Smooth muscle cell (in vitro differentiated cells): Measurements from ENCODE around the gene CTNND1. TPM values are rescaled to one million over a fixed set of nuclear protein-coding genes. Genes with fewer than 3 reads are reported as not detected.
A peak's percentile ranks its signal among the peaks of the same experiment; 100 is the strongest.

ENCODE experiments used
- DNase-seq: peaks from one replicate; lab custom pipeline; 2025; ENCODE audit not compliant: unreplicated experiment; lab: John Stamatoyannopoulos, UW
- H2AFZ ChIP-seq: fragments of 200-600 bp; sonication (generic); 2 replicates; pipeline ENCODE4 v1.6.0; 2016; ENCODE audit warnings: antibody characterized with exemption, low read depth, mild to moderate bottlenecking
- H3F3A ChIP-seq: fragments of 200-600 bp; sonication (generic); 2 replicates; pipeline ENCODE4 v1.6.0; 2017; ENCODE audit warnings: antibody characterized with exemption, low read depth
- H3K27ac ChIP-seq: fragments of 200-600 bp; sonication (generic); 2 replicates; pipeline ENCODE4 v1.5.1; 2016; ENCODE audit warnings: low read depth, mild to moderate bottlenecking
- H3K27me3 ChIP-seq: fragments of 200-600 bp; sonication (generic); 2 replicates; pipeline ENCODE4 v1.6.1; 2016; ENCODE audit warnings: low read depth, mild to moderate bottlenecking
- H3K36me3 ChIP-seq: fragments of 200-600 bp; sonication (generic); 2 replicates; pipeline ENCODE4 v1.5.1; 2016; ENCODE audit warnings: low read depth
- H3K4me1 ChIP-seq: fragments of 200-600 bp; sonication (generic); 2 replicates; pipeline ENCODE4 v1.5.1; 2016; ENCODE audit warnings: low read depth
- H3K4me2 ChIP-seq: fragments of 200-600 bp; sonication (generic); 2 replicates; pipeline ENCODE4 v1.6.0; 2016; ENCODE audit warnings: mild to moderate bottlenecking
- H3K4me3 ChIP-seq: fragments of 200-600 bp; sonication (generic); 2 replicates; pipeline ENCODE4 v1.5.1; 2016; ENCODE audit warnings: mild to moderate bottlenecking
- H3K79me2 ChIP-seq: fragments of 200-600 bp; sonication (generic); 2 replicates; pipeline ENCODE4 v1.6.0; 2016; ENCODE audit warnings: low read depth, mild to moderate bottlenecking
- H3K9ac ChIP-seq: fragments of 200-600 bp; sonication (generic); 2 replicates; pipeline ENCODE4 v1.6.0; 2016; ENCODE audit warnings: low read depth
- H3K9me3 ChIP-seq: fragments of 200-600 bp; sonication (generic); replicated peaks from 2 replicates; pipeline ENCODE4 v1.5.1; 2016; ENCODE audit warnings: low read depth
- H4K20me1 ChIP-seq: fragments of 200-600 bp; sonication (generic); 2 replicates; pipeline ENCODE4 v1.6.0; 2016; ENCODE audit warnings: low read depth
- WGBS: methylation state at CpG from one replicate; pipeline ENCODE4 v1.1.7; 2016; ENCODE audit warnings: low lambda C conversion rate; 5-methylcytosine and 5-hydroxymethylcytosine counted together
- polyA plus RNA-seq: library from polyadenylated mRNA; unstranded; fragments of >200 nt; fragmentation: Nextera tagmentation; extraction: Ambion mirVana; gene quantifications from 2 replicates; pipeline ENCODE4 v1.2.1, GENCODE V29; 2016
- small RNA-seq: library from RNA; depleted of rRNA; stranded (forward); fragments of <200 nt; gene quantifications from one replicate; pipeline ENCODE3, GENCODE V24; 2014
- total RNA-seq: library from RNA; depleted of rRNA; stranded (reverse); fragments of >200 nt; gene quantifications from 2 replicates; pipeline ENCODE4 v1.2.3, GENCODE V29; 2014
- TF ChIP-seq, protein P1 (sequence below): fragments of 200-600 bp; sonication (generic); IDR thresholded peaks from 2 replicates; pipeline ENCODE4 v1.5.1; 2017; ENCODE audit warnings: borderline replicate concordance, mild to moderate bottlenecking, antibody characterized with exemption; ENCODE audit not compliant: insufficient read depth, poor library complexity, severe bottlenecking

Gene CTNND1
- total and polyA plus RNA-seq, 2 experiments from 2014 or later, result 66.0 to 135 TPM

DNA sequence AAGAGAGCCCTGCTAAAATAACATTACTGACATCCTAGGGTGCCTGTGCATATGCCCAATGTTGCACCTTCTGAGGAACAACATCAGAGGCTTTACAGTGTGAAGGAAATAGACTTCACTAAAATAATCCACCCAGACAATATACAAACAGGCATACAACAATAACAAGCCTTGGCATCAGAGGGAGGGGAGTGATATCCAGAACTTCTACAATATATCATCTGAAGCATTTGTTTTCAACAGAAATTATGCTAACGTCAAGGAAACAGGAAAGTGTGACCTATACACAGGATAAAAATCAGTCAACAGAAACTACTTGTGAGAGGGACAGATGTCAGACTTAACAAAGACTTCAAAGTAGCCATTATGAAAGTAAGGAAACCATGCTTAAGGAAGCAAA lies 81.3 kb downstream of the CTNND1 start:
- Histone ChIP-seq H4K20me1 (no peaks in the 10 kb centered on the region), H3K27ac (no peak overlapping the region)

DNA sequence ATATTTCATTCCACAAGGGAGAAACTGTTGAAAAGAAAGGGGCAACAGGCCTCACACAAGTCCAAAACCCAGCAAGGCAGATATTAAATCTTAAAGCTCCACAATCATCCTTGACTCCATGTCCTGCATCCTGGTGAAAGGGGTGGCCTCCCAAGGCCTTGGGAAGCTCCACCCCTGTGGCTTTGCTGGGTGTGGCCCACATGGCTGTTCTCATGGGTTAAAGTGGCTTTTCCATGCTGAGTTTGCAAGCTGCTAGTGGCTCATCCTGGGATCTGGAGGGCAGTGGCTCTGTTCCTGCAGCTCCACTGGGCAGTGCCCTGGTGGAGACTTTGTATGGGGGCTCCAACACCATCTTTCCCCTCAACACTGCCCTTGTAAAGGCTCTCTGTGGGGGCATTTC lies 106.4 kb downstream of the CTNND1 start:
- DNase-seq, result no peak
- no peak overlapping the region for H2AFZ ChIP-seq
- TF ChIP-seq, protein P1, sequence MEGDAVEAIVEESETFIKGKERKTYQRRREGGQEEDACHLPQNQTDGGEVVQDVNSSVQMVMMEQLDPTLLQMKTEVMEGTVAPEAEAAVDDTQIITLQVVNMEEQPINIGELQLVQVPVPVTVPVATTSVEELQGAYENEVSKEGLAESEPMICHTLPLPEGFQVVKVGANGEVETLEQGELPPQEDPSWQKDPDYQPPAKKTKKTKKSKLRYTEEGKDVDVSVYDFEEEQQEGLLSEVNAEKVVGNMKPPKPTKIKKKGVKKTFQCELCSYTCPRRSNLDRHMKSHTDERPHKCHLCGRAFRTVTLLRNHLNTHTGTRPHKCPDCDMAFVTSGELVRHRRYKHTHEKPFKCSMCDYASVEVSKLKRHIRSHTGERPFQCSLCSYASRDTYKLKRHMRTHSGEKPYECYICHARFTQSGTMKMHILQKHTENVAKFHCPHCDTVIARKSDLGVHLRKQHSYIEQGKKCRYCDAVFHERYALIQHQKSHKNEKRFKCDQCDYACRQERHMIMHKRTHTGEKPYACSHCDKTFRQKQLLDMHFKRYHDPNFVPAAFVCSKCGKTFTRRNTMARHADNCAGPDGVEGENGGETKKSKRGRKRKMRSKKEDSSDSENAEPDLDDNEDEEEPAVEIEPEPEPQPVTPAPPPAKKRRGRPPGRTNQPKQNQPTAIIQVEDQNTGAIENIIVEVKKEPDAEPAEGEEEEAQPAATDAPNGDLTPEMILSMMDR, result no peak
- H3K4me3 ChIP-seq, result no peak overlapping the region
- H3K27ac ChIP-seq, result no peak overlapping the region
- H3F3A ChIP-seq, result no peaks in the 10 kb centered on the region
- no peaks in the 10 kb centered on the region for H3K4me1 ChIP-seq
- H3K79me2 ChIP-seq, result no peaks in the 10 kb centered on the region
- H3K27me3 ChIP-seq, result no peaks in the 10 kb centered on the region
- no peaks in the 10 kb centered on the region for H4K20me1 ChIP-seq
- no peaks in the 10 kb centered on the region for H3K36me3 ChIP-seq
- H3K4me2 ChIP-seq, result no peak overlapping the region
- no peak overlapping the region for H3K9ac ChIP-seq
- no peaks in the 10 kb centered on the region for H3K9me3 ChIP-seq

More for the DNA sequence above, 81.3 kb downstream of the CTNND1 start:
- Histone ChIP-seq H3K9me3 (no peaks in the 10 kb centered on the region), H3K79me2 (no peaks in the 10 kb centered on the region), H3K4me2 (no peak overlapping the region), H3K9ac (no peak overlapping the region), H3K36me3 (no peaks in the 10 kb centered on the region), H3K4me3 (no peak overlapping the region), H3K27me3 (no peaks in the 10 kb centered on the region), H3K4me1 (no peaks in the 10 kb centered on the region), H2AFZ (no peak overlapping the region), H3F3A (no peaks in the 10 kb centered on the region)
- no peak for DNase-seq
- TF ChIP-seq, protein P1, result no peak
- 79% methylated on average over 1 of the region's 1 CpG for WGBS

DNA sequence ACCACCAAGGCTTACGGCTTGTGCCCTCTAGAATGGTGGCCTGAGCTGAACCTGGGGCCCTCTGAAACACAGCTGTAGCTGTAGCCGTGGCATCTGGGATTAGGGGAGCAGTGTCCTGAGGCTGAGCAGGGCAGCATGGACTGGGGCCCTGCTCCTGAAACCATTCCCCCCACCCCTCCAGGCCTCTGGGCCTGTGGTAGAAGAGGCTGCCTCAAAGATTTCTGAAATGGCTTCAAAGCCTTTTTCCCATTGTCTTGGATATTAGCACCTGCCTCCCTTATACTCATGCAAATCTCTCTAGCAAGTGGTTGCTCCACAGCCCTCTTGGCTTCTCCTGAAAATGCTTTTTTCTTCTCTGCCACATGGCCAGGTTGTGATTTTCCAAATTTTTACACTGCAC lies 106.9 kb downstream of the CTNND1 start:
- no peak overlapping the region for H3K27ac ChIP-seq
- no peaks in the 10 kb centered on the region for H3K36me3 ChIP-seq
- no peak overlapping the region for H3K4me3 ChIP-seq
- TF ChIP-seq, protein P1, result no peak
- no peaks in the 10 kb centered on the region for H3F3A ChIP-seq
- 89% methylated on average over 2 of the region's 2 CpGs for WGBS
- H3K4me2 ChIP-seq, result no peak overlapping the region
- no peaks in the 10 kb centered on the region for H3K79me2 ChIP-seq
- no peaks in the 10 kb centered on the region for H4K20me1 ChIP-seq
- H3K27me3 ChIP-seq, result no peaks in the 10 kb centered on the region
- H3K9me3 ChIP-seq, result no peaks in the 10 kb centered on the region
- DNase-seq, result no peak
- no peaks in the 10 kb centered on the region for H3K4me1 ChIP-seq
- H2AFZ ChIP-seq, result no peak overlapping the region
- H3K9ac ChIP-seq, result no peak overlapping the region

Small RNAs within 50 kb of the gene (small RNA-seq; reads per million reads assigned to genes)
- 0.26 reads per million, percentile 2 among the genes with 10 or more reads in this experiment for gene AP001931.1
- not detected for gene TMX2-CTNND1

Other genes starting within 250 kb of the CTNND1 start
- 1.3 and 9.4 TPM in 2 replicates for gene SLC43A1, start 246.1 kb upstream of the CTNND1 start, total RNA-seq
- gene SLC43A1, start 246.1 kb upstream of the CTNND1 start, polyA plus RNA-seq, result 7.3 and 7.4 TPM in 2 replicates
- 31.1 and 34.2 TPM in 2 replicates for gene TIMM10, start 231.0 kb upstream of the CTNND1 start, total RNA-seq
- 108 and 110 TPM in 2 replicates for gene TIMM10, start 231.0 kb upstream of the CTNND1 start, polyA plus RNA-seq
- gene SMTNL1, start 224.2 kb upstream of the CTNND1 start, total RNA-seq, result not detected in 2 replicates
- gene SMTNL1, start 224.2 kb upstream of the CTNND1 start, polyA plus RNA-seq, result not detected in 2 replicates
- 14.4 and 15.1 TPM in 2 replicates for gene UBE2L6, start 194.1 kb upstream of the CTNND1 start, total RNA-seq
- gene UBE2L6, start 194.1 kb upstream of the CTNND1 start, polyA plus RNA-seq, result 28.2 and 28.8 TPM in 2 replicates
- 31.0 and 47.8 TPM in 2 replicates for gene SERPING1, start 164.1 kb upstream of the CTNND1 start, total RNA-seq
- gene SERPING1, start 164.1 kb upstream of the CTNND1 start, polyA plus RNA-seq, result 80.3 and 95.8 TPM in 2 replicates
- 0.18 and 2.5 TPM in 2 replicates for gene YPEL4, start 111.9 kb upstream of the CTNND1 start, total RNA-seq
- gene YPEL4, start 111.9 kb upstream of the CTNND1 start, polyA plus RNA-seq, result 2.0 and 2.9 TPM in 2 replicates
- gene CLP1, start 104.0 kb upstream of the CTNND1 start, total RNA-seq, result 18.3 and 23.0 TPM in 2 replicates
- gene CLP1, start 104.0 kb upstream of the CTNND1 start, polyA plus RNA-seq, result 18.0 and 19.7 TPM in 2 replicates
- gene ZDHHC5, start 93.7 kb upstream of the CTNND1 start, total RNA-seq, result 37.2 and 38.0 TPM in 2 replicates
- 33.2 and 34.5 TPM in 2 replicates for gene ZDHHC5, start 93.7 kb upstream of the CTNND1 start, polyA plus RNA-seq
- 25.3 and 36.9 TPM in 2 replicates for gene MED19, start 49.6 kb upstream of the CTNND1 start, total RNA-seq
- gene MED19, start 49.6 kb upstream of the CTNND1 start, polyA plus RNA-seq, result 37.9 and 43.8 TPM in 2 replicates
- gene TMX2, start 49.2 kb upstream of the CTNND1 start, total RNA-seq, result 75.4 and 82.6 TPM in 2 replicates
- 86.6 and 87.0 TPM in 2 replicates for gene TMX2, start 49.2 kb upstream of the CTNND1 start, polyA plus RNA-seq
- gene SELENOH, start 20.3 kb upstream of the CTNND1 start, total RNA-seq, result 120 and 131 TPM in 2 replicates
- gene SELENOH, start 20.3 kb upstream of the CTNND1 start, polyA plus RNA-seq, result 141 and 143 TPM in 2 replicates
- not detected in 2 replicates for gene BTBD18, start 10.0 kb upstream of the CTNND1 start, total RNA-seq
- gene BTBD18, start 10.0 kb upstream of the CTNND1 start, polyA plus RNA-seq, result 0.22 and 0.50 TPM in 2 replicates